ENCODE data around the gene GALR3.

The GALR3 gene

DNA sequence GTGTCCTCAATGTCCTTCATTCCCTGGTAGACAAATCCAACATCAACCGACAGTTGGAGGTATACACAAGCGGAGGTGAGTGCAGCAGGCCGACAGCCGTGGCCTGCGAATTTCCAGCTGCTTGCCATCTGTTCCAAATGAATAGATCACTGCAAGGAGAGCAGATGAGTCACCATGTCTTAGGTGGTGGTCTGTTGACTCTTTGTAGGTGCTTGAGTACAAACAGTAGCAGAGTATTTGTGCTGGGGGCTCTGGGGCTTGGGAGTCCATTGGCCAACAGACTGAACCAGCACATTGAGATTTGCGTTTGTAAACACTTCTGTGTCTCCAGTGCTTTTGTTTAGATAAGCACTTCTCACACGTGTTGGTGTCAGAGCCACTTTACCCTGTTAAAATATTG lies 47.1 kb downstream of the GALR3 start:
- DNase-seq (ENCODE audit: low read depth), result no peak

Data from HS-5 (cell line).